CD4-positive, CD25-positive, alpha-beta regulatory T cell (primary cell): ENCODE measurements around the gene STXBP6. TPM values are rescaled to one million over a fixed set of nuclear protein-coding genes. Genes with fewer than 3 reads are reported as not detected.

Experiments used
- ATAC-seq, 2 donors: fragments of 150-1000 bp; cut with Tn5 transposase; one replicate each; pipeline ENCODE4 v1.10.0; 2021; ENCODE audit warnings: low read depth in 2 of 2, moderate number of reproducible peaks in 2 of 2, moderate library complexity in 1 of 2
- DNase-seq, 3 donors: peaks; one replicate each; pipeline versions ENCODE4 v3.0.0 to v3.0.0-alpha.2; 2012 to 2022; ENCODE audit warnings: mixed read lengths in 1 of 3
- H3K27ac ChIP-seq: one replicate; pipeline ENCODE4 v1.7.0; 2013; ENCODE audit warnings: mild to moderate bottlenecking, low read length; ENCODE audit not compliant: insufficient read depth, poor library complexity, severe bottlenecking
- H3K27me3 ChIP-seq: one replicate; pipeline ENCODE4 v1.7.0; 2013; ENCODE audit warnings: low read length; ENCODE audit not compliant: control insufficient read depth, insufficient read depth
- H3K36me3 ChIP-seq: one replicate; pipeline ENCODE4 v1.7.0; 2013; ENCODE audit warnings: mild to moderate bottlenecking, low read length, moderate library complexity; ENCODE audit not compliant: control insufficient read depth, insufficient read depth
- H3K4me1 ChIP-seq: 2 replicates; pipeline ENCODE4 v1.7.0; 2013; ENCODE audit warnings: mild to moderate bottlenecking, low read length; ENCODE audit not compliant: insufficient read depth, control insufficient read depth, poor library complexity, severe bottlenecking
- H3K4me3 ChIP-seq: one replicate; pipeline ENCODE4 v1.7.0; 2013; ENCODE audit warnings: low read depth, mild to moderate bottlenecking, low read length, moderate library complexity
- H3K9me3 ChIP-seq, 2 experiments: 1 replicate in 1 of 2; 2 replicates in 1 of 2; pipeline ENCODE4 v1.7.0; 2013; ENCODE audit warnings: low read length in 2 of 2, mild to moderate bottlenecking in 1 of 2, moderate library complexity in 1 of 2; ENCODE audit not compliant: control insufficient read depth in 2 of 2
- H3K27ac Mint-ChIP-seq, 3 donors: one replicate each; pipeline ENCODE4 v1.8.0; 2020 to 2022; ENCODE audit warnings: mild to moderate bottlenecking in 3 of 3, mixed read lengths in 3 of 3, moderate library complexity in 2 of 3
- H3K27me3 Mint-ChIP-seq: one replicate; pipeline ENCODE4 v1.8.0; 2022; ENCODE audit warnings: mild to moderate bottlenecking, mixed read lengths
- H3K36me3 Mint-ChIP-seq: one replicate; pipeline ENCODE4 v1.8.0; 2020; ENCODE audit warnings: mixed read lengths
- H3K4me1 Mint-ChIP-seq, 4 donors: one replicate each; pipeline ENCODE4 v1.8.0; 2020 to 2022; ENCODE audit warnings: mixed read lengths in 4 of 4, mild to moderate bottlenecking in 1 of 4
- H3K4me3 Mint-ChIP-seq, 4 donors: one replicate each; pipeline ENCODE4 v1.8.0; 2020 to 2022; ENCODE audit warnings: mild to moderate bottlenecking in 4 of 4, mixed read lengths in 4 of 4, moderate library complexity in 3 of 4
- H3K9me3 Mint-ChIP-seq, 7 donors: one replicate each; pipeline ENCODE4 v1.8.0; 2020 to 2022; ENCODE audit warnings: mixed read lengths in 7 of 7, mild to moderate bottlenecking in 3 of 7, moderate library complexity in 2 of 7
- polyA plus RNA-seq, 4 donors: library from polyadenylated mRNA; unstranded; fragments of 300-500 nt; fragmentation: Illumina TruSeq; gene quantifications; one replicate each; pipeline ENCODE4 v1.2.3, GENCODE V29; 2021
- total RNA-seq: library from RNA; stranded (reverse); gene quantifications from one replicate; pipeline ENCODE4 v1.2.3, GENCODE V29; 2022

The STXBP6 gene
- total and polyA plus RNA-seq, 5 donors from 2014 or later: not detected

DNA sequence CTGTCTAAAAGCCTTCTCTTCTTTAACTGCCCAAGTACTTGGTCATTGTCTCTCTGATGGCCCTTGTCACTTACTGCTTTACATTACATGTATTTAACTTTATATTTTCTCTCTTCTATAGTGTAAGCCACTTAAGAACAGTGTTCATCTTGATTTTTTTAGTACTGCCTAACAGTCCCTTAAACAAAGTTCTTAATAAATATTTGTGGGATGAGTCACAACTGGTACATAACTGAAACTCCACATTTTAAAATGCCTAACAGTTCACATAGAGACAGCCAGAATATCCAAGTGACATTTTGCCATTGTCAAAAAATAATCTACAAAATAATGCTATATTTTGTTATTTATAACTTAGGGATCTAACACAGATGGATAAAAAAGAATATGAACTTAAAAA lies 146.6 kb downstream of the STXBP6 start:
- no peaks in the 10 kb centered on the region for H3K36me3 Mint-ChIP-seq
- peaks cover 0 to 4% (median 0%) of the 10 kb centered on the region in 7 donors for H3K9me3 Mint-ChIP-seq
- no peaks in the 10 kb centered on the region for H3K4me1 Mint-ChIP-seq
- no peak for ATAC-seq
- H3K9me3 ChIP-seq: no peaks in the 10 kb centered on the region
- DNase-seq: no peak
- H3K27ac Mint-ChIP-seq: no peak overlapping the region
- H3K27ac ChIP-seq: no peak overlapping the region
- H3K36me3 ChIP-seq: no peaks in the 10 kb centered on the region
- no peak overlapping the region for H3K4me3 Mint-ChIP-seq
- H3K4me1 ChIP-seq: no peaks in the 10 kb centered on the region
- no peak overlapping the region for H3K4me3 ChIP-seq
- H3K27me3 ChIP-seq: no peaks in the 10 kb centered on the region
- peaks cover 2% of the 10 kb centered on the region for H3K27me3 Mint-ChIP-seq

DNA sequence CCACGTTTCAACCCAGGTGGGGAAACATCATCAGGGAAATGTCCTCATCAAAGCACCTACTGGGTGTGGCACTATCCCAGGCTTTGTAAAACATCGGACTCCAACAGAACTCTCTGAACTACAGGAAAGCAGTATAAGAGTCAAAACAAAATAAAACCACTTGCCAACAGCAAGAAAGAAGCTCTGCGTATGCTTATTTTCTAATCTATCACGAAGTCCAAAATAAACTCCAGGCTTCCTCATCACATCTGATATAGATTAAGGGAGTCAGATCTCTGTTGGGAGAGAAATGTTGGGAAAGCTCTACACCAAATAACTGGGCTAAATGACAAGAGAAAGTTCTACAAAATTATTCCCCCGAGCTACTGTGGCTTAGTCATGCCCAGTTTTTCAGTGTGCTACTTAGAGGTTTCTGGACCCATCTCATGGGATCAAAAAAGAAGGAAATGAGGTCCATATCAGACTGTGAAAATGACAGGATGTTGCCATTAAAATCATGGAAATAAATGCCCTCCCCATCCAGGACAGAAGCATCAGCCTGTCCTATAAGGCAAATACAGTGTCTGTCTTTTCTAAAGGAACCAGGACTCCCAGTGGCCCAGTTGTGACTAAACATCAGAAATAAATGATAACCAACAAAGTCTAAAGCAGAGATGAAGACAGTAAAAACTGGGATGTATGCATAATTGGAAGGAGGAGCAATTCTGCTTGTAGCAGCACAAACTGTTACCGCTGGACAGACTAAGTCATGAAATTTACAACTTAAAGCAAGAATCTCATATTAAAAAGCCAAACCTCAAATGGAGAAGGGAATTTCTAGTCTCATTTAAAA lies 149.5 kb downstream of the STXBP6 start:
- no peak for ATAC-seq
- Mint-ChIP-seq H3K27me3 (peaks cover 4% of the 10 kb centered on the region), H3K4me1 (no peaks in the 10 kb centered on the region), H3K4me3 (no peak overlapping the region), H3K27ac (no peak overlapping the region), H3K36me3 (no peaks in the 10 kb centered on the region), H3K9me3 (peaks cover 0 to 1% (median 0%) of the 10 kb centered on the region in 7 donors)
- Histone ChIP-seq H3K4me1 (no peaks in the 10 kb centered on the region), H3K36me3 (no peaks in the 10 kb centered on the region), H3K9me3 (no peaks in the 10 kb centered on the region), H3K27ac (no peak overlapping the region), H3K27me3 (no peaks in the 10 kb centered on the region), H3K4me3 (no peak overlapping the region)
- DNase-seq: no peak

DNA sequence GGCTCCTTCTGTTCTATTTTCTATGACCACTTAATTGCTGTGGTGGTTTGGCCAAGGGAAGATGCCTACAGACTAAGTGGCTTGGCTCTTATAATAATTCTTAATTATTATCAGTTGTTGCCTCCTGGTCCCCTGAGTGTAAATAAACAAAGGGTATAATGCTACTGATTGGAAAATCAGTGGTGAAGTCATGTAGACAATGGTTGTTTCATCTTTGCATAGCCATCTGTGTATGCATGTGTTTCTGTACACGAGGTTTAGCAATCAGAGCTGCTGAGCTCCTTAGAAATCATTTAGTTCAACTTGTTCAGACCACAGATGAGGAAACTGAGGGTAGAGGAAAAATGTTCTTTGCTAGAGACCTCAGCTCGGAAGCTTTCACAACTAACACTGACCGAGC lies 152.2 kb downstream of the STXBP6 start:
- Mint-ChIP-seq H3K27me3 (peaks cover 4% of the 10 kb centered on the region), H3K9me3 (no peaks in the 10 kb centered on the region), H3K4me3 (no peak overlapping the region), H3K36me3 (no peaks in the 10 kb centered on the region), H3K27ac (no peak overlapping the region), H3K4me1 (no peaks in the 10 kb centered on the region)
- Histone ChIP-seq H3K27ac (no peak overlapping the region), H3K36me3 (no peaks in the 10 kb centered on the region), H3K27me3 (no peaks in the 10 kb centered on the region), H3K4me1 (no peaks in the 10 kb centered on the region), H3K9me3 (no peaks in the 10 kb centered on the region), H3K4me3 (no peak overlapping the region)
- DNase-seq: no peak
- no peak for ATAC-seq

GRCh38 chr14:24895622-24896021 lies 154.3 kb downstream of the STXBP6 start:
- H3K9me3 ChIP-seq: peaks cover 0 to 6% of the 10 kb centered on the region in 2 experiments
- no peak overlapping the region for H3K27ac Mint-ChIP-seq
- no peak overlapping the region for H3K27ac ChIP-seq
- no peaks in the 10 kb centered on the region for H3K27me3 ChIP-seq
- H3K4me1 ChIP-seq: no peaks in the 10 kb centered on the region
- H3K9me3 Mint-ChIP-seq: peaks cover 0 to 5% (median 1%) of the 10 kb centered on the region in 7 donors
- H3K36me3 Mint-ChIP-seq: no peaks in the 10 kb centered on the region
- no peak overlapping the region for H3K4me3 ChIP-seq
- H3K4me3 Mint-ChIP-seq: no peak overlapping the region
- no peaks in the 10 kb centered on the region for H3K36me3 ChIP-seq
- peaks cover 4% of the 10 kb centered on the region for H3K27me3 Mint-ChIP-seq
- DNase-seq (no peak), ATAC-seq (no peak)
- no peaks in the 10 kb centered on the region for H3K4me1 Mint-ChIP-seq

- Histone ChIP-seq H3K4me1 (no peaks in the 10 kb centered on the region), H3K9me3 (peaks cover 0 to 10% of the 10 kb centered on the region in 2 experiments), H3K4me3 (no peak overlapping the region), H3K27me3 (no peaks in the 10 kb centered on the region), H3K27ac (no peak overlapping the region), H3K36me3 (no peaks in the 10 kb centered on the region)
- Mint-ChIP-seq H3K4me1 (no peaks in the 10 kb centered on the region), H3K9me3 (peaks cover 0 to 9% (median 3%) of the 10 kb centered on the region in 7 donors), H3K36me3 (no peaks in the 10 kb centered on the region), H3K27ac (no peak overlapping the region), H3K27me3 (peaks cover 4% of the 10 kb centered on the region), H3K4me3 (no peak overlapping the region)
- no peak for DNase-seq
- ATAC-seq: no peak
These were observed 154.7 kb downstream of the STXBP6 start for GRCh38 chr14:24895243-24895583.

DNA sequence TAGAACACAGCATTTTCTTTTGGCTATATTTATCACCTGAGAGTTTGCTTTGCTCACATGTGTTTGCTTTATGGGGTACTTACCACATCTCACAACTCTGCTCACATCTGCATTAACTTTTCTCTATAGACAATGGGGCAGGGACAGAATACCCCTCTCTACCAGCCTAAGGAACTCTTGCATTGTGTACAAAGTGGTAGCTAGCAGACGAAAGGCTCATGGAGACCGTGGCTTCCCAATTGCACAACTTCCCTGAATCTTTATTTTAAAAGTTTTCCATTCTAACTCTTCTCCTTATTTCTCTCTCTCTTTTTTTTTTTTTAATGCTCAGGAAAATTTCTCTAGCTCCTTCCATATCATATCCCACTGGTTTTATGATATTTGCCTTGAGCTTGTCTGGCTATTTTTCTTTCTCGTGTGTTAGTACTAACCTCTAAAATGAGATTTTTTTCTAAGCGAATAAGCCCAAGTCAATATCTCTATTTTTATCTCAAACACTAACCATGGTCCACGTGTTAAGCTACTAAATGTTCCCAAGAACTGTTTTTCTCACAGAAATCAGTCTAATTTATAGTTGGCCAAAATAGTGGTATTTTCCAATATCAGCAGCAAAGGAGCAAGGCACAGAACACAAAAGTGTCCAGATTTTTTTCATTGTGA lies 155.2 kb downstream of the STXBP6 start:
- Histone ChIP-seq H3K4me3 (no peak overlapping the region), H3K9me3 (peaks cover 3 to 11% of the 10 kb centered on the region in 2 experiments), H3K27ac (no peak overlapping the region), H3K27me3 (no peaks in the 10 kb centered on the region), H3K4me1 (no peaks in the 10 kb centered on the region), H3K36me3 (no peaks in the 10 kb centered on the region)
- no peak overlapping the region for H3K27ac Mint-ChIP-seq
- no peaks in the 10 kb centered on the region for H3K4me1 Mint-ChIP-seq
- H3K4me3 Mint-ChIP-seq: no peak overlapping the region
- no peak for ATAC-seq
- no peak for DNase-seq
- peaks cover 0 to 14% (median 5%) of the 10 kb centered on the region in 7 donors for H3K9me3 Mint-ChIP-seq
- H3K36me3 Mint-ChIP-seq: no peaks in the 10 kb centered on the region
- peaks cover 4% of the 10 kb centered on the region for H3K27me3 Mint-ChIP-seq

DNA sequence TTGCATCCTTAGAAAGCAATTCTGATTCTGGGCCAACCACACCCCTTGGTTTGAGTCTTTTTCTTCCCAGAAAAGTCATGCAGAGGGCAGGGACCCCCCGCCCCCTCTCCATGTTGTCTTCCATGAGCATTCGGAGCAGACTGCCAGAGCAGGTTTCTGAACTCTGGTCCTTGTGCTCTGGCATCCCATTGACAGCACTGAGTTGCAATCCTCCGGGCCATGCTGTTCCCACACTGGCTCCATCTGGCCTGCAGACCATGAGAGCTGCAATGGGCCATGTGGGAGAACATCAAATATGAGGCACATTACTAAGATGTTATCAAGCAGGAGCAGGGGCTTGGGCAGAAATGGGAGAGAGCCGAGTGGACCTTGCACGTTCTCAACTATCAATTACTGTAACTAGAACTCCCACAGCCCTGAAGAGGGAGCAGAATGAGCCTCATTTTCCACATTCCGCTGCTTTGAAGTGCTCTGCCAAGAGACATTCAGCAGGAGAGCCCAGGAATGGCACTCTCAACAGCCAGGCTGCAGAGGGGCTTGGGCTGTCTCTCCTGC lies 157.4 kb downstream of the STXBP6 start:
- Mint-ChIP-seq H3K27me3 (peaks cover 7% of the 10 kb centered on the region), H3K4me3 (no peak overlapping the region), H3K27ac (no peak overlapping the region), H3K9me3 (peaks cover 0 to 15% (median 6%) of the 10 kb centered on the region in 7 donors), H3K36me3 (no peaks in the 10 kb centered on the region), H3K4me1 (no peaks in the 10 kb centered on the region)
- Histone ChIP-seq H3K36me3 (no peaks in the 10 kb centered on the region), H3K9me3 (peaks cover 4 to 11% of the 10 kb centered on the region in 2 experiments), H3K4me1 (no peaks in the 10 kb centered on the region), H3K27ac (no peak overlapping the region), H3K4me3 (no peak overlapping the region), H3K27me3 (no peaks in the 10 kb centered on the region)
- DNase-seq: no peak
- no peak for ATAC-seq
